SKM-1 treated with dmso at 0.1 percent for 144 hours (cell line): ENCODE results near the gene MN1.

Experiments used
- DNase-seq: peaks from one replicate; lab custom pipeline; 2025; ENCODE audit not compliant: unreplicated experiment; lab: John Stamatoyannopoulos, UW

MN1 gene

DNA sequence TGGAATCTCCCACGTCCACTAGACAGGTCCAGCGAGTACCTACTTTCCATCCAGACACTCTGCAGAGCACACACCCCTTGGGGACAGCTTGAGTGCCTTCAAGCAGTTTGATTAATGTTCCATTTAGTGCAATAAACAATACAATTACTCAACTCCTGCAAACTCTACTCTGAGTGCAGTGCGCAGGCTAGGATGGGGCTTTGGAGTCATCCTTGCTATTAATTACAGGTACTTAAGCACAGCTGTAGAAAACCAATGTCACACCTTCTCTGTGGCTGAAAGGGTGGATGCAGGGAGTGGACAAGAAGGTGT is 82.6 kb downstream of the MN1 start:
- DNase-seq: no peak

DNA sequence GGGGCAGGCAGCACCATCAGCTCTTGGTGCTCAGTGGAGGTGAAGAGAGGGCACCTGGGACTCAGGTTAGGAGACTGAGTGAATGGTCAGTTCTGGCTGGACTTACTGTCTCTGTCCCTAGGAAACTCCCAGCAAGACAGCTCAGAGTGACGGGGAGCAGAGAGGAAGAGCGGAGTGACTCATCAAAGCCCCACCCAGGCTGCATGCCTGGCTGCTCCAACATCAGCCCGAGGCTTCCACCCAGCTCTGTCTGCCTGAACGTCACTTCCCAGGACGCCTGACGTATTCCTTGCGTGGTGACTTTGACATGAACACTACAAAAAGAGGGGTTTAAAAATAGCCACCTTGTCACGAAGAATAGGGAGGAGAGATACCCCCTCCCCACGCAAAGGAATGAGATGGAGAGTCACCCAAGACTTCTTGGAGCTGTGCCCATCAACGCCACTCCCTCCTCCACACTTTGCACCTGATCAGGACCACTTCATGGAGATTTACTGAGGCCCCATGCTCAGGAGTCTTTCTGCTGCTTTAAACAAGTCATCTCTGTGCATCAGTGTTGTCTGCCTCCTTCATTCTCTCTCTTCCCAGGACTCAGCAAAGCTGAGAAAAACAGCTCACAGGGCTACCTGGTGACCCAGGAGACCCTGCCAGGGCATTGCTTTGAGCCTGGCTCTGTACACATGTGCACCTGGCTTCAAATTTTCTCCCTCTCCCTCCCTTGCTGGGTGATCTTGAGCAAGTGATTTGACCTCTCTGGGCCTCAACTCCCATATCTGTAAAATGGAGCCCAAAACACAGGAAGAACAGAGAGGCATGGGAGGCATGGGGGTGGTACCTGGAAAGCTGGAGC is 83.1 kb downstream of the MN1 start:
- no peak for DNase-seq

DNA sequence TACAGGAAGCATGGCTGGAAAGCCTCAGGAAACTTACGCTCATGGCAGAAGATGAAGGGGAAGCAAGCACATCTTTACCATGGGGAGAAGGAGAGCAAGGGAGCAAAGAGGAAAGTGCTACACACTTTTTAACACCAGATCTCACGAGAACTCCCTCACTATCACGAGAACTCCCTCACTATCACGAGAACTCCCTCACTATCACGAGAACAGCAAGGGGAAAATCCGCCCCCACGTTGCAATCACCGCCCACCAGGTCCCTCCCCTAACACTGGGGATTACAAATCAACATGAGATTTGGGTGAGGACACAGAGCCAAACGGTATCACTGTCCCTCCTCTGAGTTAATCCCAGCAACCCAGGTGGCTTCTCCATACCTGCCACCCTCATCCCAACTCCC is 84.5 kb downstream of the MN1 start:
- DNase-seq: no peak

DNA sequence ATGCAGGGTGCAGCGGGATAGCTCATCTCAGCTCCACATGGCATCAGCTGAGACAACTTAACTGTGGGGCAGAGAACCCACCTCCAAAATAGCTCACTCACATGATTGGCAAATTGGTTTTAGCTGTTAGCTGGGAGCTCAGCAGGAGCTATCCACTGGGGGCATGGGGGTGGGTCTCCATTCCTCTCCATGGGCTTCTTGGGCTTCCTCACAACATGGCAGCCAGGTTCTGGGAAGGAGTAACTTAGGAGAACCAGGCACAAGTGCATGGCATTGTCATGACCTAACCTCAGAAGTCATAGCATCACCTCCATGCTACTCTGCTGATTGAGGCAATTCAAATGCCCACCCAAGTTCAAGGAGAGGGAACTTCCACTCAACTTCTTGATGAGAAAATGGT is 85.5 kb downstream of the MN1 start:
- no peak for DNase-seq

DNA sequence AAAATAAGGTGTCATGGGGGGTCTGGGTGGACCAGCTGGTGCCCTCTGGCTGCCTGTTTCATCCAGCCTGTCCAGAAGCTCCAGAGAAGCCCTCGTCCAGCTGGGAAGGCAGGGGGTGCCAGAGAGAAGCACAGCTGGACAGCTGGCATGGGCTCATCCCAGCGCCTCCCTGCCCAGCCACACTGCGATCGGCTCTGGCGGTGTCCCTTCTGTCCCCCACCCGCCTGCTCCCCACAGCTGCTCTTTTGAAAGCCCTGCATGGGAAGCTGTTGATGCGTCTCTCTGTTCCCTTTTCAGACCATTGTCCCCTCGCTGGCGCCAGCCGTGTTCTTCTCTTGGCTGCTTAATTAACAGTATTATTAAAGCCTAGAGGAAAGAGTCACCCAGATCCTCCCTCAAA is 86.5 kb downstream of the MN1 start:
- DNase-seq: no peak

DNA sequence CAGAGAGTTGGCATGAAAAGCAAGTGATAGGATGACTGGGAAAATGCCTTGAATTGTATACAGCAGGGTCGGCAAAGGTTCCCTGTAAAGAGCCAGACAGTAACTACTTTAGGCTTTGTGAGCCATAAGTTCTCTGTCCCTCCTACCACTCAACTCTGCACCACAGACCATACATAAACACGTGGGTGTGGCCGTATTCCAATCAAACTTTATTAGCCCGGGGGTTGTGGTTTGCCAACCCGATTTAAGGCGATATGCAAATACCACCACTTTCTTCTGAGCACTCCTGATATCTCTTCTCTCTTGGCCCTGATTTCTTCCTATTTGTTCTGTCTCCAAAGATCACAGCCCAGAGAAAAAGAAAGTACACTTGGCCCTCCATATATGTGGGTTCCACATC is 87.5 kb downstream of the MN1 start:
- no peak for DNase-seq

DNA sequence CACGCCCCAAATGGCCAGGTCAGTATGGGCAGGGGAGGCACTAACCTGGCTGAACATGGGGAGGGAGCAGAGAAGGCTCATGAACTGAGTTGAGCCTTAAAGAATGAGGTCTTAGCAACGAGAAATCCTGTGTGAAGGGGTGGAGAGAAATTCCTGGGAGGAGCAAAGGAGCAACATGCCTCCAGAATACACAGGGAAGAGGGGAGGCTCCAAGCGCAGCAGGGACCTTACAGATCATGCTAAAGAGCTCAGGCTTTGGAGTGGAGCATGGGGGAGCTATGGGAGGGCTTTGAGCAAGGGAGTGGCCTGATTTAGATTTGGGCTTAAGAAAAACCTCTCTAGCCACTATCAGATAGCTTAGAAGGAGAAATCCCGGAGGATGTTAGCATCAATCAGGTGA is 88.1 kb downstream of the MN1 start:
- DNase-seq: no peak

DNA sequence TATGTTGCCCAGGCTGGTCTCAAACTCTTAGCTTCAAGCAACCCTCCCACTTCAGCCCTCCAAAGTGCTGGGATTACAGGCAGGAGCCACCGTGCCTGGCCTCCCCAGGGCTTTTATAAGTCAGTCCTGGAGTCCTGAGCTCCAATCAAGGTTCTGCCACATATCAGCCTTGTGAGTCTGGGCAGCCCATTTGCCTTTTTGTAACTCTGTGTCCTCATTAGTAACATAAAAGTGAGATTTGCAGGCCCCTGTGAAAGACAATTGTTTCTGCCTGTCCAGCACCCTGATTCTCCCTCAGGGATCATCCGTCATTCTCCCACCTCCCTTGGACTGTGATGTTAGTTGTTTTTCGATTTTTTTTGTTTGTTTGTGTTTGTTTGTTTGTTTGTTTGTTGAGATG is 89.8 kb downstream of the MN1 start:
- no peak for DNase-seq

DNA sequence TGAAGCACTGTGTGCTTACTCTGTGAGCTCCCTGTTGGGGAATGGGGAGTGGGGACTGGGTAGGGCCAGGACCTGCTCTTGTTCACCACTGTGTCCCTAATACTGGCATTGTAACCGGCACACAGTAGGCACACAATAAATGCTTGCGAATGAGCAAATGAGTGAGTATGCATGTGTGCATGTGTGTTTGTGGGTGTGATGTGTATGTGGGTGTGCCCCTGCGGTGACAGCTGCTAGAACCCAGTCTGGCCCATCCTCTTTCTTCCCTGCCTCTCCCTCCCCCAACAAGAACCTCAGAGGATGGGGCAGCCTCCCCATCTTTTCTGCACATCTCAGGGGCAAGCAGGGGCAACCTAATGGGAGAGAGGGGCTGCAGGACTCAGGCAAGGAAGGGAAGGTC is 90.5 kb downstream of the MN1 start:
- DNase-seq: no peak

DNA sequence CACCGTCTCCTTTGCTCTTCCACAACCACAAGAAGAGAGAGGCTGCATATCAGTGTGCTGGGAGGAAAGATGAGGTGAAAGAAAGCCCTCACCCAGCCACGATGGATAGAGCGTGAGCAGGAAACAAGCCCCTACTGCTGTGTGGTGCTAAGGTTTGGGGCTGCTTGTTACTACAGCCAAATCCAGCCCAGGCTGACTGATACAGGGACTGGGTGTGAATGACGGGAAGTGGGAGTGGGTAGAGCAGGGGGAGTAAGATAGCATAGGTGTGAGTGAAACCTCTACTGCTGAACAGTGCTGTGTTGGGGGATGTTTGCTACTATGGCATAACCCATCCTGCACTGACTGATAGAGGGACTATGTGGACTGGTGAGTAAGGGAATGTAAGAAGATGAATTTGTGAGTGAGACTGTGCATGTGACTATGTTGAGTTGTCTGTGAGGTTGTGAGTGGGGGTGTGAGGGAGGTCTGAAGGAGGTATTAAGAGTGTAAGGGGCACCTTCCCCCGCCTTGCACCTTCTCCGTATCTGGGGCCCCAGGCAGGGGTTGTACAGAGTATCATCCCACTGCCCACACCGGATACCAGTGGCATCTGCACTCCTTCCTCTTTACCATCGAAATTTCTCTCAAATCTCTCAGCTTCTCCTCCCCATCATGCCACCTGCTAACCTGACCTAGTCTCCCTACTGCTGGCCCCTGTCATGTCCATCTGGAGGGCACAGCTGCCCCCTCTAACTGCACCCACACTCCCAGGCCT is 91.5 kb downstream of the MN1 start:
- no peak for DNase-seq

DNA sequence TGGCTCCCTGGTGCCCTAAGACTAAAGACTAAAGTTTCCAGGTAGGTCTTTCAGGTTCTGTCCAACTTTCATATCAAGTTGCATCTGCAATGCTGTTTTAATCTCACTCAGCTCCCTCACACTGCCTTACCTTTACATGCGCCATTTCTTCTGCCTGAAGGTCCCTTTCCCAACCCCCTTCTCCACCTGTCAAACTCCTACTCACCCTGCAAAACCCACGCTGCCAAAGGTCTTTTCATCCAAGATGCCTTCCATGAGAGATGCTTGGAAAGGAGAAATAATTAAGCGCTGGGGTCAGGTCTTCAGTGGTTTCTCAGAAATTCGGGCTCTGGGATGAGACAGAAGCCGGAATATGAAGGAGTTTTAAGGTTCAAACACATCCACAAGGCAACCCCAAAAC is 95.1 kb downstream of the MN1 start:
- DNase-seq: no peak

DNA sequence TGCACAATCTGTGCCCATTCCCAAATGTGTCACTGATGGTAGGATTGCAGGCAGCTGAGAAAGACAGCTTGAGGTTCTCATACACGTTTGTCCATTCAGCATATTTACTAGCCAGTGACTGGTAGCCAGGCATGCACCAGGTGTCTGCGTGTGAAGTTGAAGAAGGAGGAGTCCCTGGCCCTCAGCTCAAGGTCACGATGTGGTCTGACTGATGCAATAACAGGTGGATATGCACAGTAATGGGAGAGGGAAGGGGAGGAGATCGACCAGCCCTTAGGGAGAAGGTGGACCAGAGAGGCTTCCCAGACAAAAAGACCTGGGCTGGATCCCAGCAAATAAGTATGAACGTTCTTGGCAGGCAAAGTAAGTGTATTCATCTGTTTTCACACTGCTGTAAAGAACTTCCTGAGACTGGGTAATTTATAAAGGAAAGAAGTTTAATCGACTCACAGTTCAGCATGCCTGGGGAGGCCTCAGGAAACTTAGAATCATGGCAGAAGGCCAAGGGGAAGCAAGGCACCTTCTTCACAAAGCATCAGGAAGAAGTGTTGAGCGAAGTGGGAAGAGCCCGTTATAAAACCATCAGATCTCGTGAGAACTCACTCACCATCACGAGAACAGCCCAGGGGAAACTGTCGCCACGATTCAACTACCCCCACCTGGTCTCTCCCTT is 96.0 kb downstream of the MN1 start:
- DNase-seq: no peak

DNA sequence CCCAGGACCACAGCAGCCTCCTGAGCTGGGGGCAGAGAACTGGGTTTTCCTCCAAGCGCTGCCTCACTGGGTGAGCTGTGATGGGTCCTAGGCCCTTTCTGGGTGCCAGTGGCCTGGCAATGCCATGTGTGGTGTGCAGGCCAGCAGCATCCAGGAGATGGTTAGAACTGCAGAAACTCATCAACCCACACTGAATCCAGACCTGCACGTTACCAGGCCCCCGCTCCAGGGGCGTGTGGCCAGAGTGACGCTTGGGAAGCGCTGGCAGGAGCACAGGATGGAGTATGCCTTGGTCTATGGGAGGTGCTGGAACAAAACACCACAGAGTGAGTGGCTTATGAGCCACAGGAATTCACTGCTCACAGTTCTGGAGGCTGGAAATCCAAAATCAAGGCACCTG is 97.0 kb downstream of the MN1 start:
- no peak for DNase-seq

DNA sequence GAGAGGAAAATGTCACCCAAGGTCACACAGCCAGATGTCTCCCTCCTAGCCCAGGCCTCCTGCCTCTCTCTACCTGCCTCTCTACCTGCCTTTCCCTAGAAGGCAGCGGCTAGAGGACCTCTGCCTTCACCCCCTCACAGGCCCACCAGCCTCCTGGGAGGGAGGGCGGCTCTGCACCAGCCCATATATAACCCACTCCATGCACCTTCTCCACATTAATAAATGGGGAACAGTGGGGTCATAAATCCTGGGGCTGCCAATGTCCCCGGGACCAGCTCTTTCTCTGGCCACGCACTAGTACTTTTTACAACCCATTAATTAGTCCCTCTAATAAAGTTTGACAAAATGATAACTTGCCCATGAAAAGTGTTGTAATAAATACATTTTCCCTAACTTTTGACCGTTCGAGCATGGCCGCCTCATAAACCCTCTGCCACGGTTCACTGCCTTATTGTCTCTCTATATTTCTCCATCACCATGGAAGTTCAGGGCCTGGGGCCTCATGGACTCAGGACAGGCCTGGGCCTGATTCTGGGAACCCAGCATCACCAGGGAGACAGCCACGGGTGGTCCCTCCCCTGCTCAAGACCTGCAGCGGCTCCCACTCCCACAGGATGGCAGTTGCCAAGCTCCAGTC is 102.1 kb downstream of the MN1 start:
- no peak for DNase-seq

DNA sequence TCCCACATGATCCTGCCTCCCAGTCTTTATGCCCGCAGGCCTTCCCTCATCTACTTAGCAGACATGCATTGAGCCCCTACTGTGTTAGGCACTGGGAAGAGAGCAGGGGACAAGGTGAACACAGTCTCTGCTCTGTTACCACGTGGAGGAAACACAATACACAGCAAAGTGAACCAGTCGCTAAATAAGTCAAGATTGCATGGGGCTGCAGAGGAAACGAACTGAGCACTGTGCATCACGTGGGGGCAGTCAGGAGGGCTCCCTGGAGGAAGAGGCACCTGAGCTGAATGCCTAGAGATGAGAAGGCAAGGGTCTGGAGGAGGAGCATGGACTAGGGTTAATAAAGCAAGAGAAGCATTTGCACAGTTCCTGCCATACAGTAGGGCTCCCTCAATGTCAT is 102.7 kb downstream of the MN1 start:
- no peak for DNase-seq
